HepG2 (cell line): ENCODE measurements around the gene SLC13A5. TPM values are rescaled to one million over a fixed set of nuclear protein-coding genes. Genes with fewer than 3 reads are reported as not detected.

Experiments used
- ATF7 ChIP-seq, 2 experiments: fragments of 450-650 bp in 1 of 2; sonication (generic) in 1 of 2; formaldehyde crosslinking in 1 of 2; IDR thresholded peaks; 2 replicates each; pipeline versions ENCODE4 v1.4.0 to v1.6.1; 2016 to 2020; ENCODE audit warnings: antibody characterized with exemption in 1 of 2, mild to moderate bottlenecking in 1 of 2, missing genetic modification reagents in 1 of 2
- GATAD1 ChIP-seq: IDR thresholded peaks from 2 replicates; pipeline ENCODE4 v1.6.1; 2016; ENCODE audit warnings: missing genetic modification reagents, missing compliant biosample characterization
- HCFC1 ChIP-seq: fragments of 150-350 bp; IDR thresholded peaks from 2 replicates; pipeline ENCODE4 v1.6.1; 2014; ENCODE audit warnings: low read depth, low read length
- HOXD1 ChIP-seq: sonication (generic); formaldehyde crosslinking; IDR thresholded peaks from 2 replicates; pipeline ENCODE4 v1.5.0; 2020; ENCODE audit warnings: missing genetic modification reagents
- JUND ChIP-seq: sonication (generic); formaldehyde crosslinking; IDR thresholded peaks from 2 replicates; pipeline ENCODE4 v1.8.0; 2022; ENCODE audit warnings: mild to moderate bottlenecking, missing genetic modification reagents
- MAZ ChIP-seq, 2 experiments: sonication (generic) in 1 of 2; formaldehyde crosslinking in 1 of 2; IDR thresholded peaks; 2 replicates each; pipeline versions ENCODE4 v1.5.0 to v1.6.1; 2012 to 2020; ENCODE audit warnings: low read depth in 2 of 2, mild to moderate bottlenecking in 2 of 2, borderline replicate concordance in 1 of 2, improper control_type of control experiment in 1 of 2, low read length in 1 of 2, missing genetic modification reagents in 1 of 2, moderate library complexity in 1 of 2
- NFE2L2 ChIP-seq: fragments of 150-350 bp; IDR thresholded peaks from 2 replicates; pipeline ENCODE4 v1.6.1; 2014; ENCODE audit warnings: low read length
- PHF21A ChIP-seq: sonication (generic); formaldehyde crosslinking; IDR thresholded peaks from 2 replicates; pipeline ENCODE4 v1.5.0; 2020; ENCODE audit warnings: mild to moderate bottlenecking, missing genetic modification reagents
- POLR2AphosphoS5 ChIP-seq: IDR thresholded peaks from 2 replicates; pipeline ENCODE4 v1.6.1; 2012; ENCODE audit warnings: low read depth, low read length
- ZNF138 ChIP-seq: sonication (generic); formaldehyde crosslinking; IDR thresholded peaks from 2 replicates; pipeline ENCODE4 v1.5.0; 2020; ENCODE audit warnings: mild to moderate bottlenecking, low read depth, missing genetic modification reagents
- ZNF143 ChIP-seq: sonication (generic); formaldehyde crosslinking; IDR thresholded peaks from 2 replicates; pipeline ENCODE4 v1.4.0; 2020; ENCODE audit warnings: missing genetic modification reagents
- ZNF263 ChIP-seq: sonication (generic); formaldehyde crosslinking; IDR thresholded peaks from 2 replicates; pipeline ENCODE4 v1.4.0; 2020; ENCODE audit warnings: missing genetic modification reagents
- ZNF441 ChIP-seq: sonication (generic); formaldehyde crosslinking; IDR thresholded peaks from 2 replicates; pipeline ENCODE4 v1.7.0; 2021; ENCODE audit warnings: missing genetic modification reagents, borderline replicate concordance
- ZNF660 ChIP-seq: sonication (generic); formaldehyde crosslinking; IDR thresholded peaks from 2 replicates; pipeline ENCODE4 v1.5.1; 2020; ENCODE audit warnings: mild to moderate bottlenecking, low read depth, missing genetic modification reagents, borderline replicate concordance
- ZNF678 ChIP-seq: sonication (generic); formaldehyde crosslinking; IDR thresholded peaks from 2 replicates; pipeline ENCODE4 v1.4.0; 2020; ENCODE audit warnings: mild to moderate bottlenecking, missing genetic modification reagents
- ZSCAN29 ChIP-seq: sonication (generic); formaldehyde crosslinking; conservative IDR thresholded peaks from 2 replicates; pipeline ENCODE4 v1.4.0; 2020; ENCODE audit warnings: mild to moderate bottlenecking, missing genetic modification reagents
- polyA plus RNA-seq, 8 experiments: library from polyadenylated mRNA; depleted of rRNA in 3 of 8; stranded (reverse) in 7 of 8; unstranded in 1 of 8; fragments of >200 nt; fragmentation: Illumina TruSeq in 4 of 8; extraction: Trizol in 4 of 8; gene quantifications; 2 replicates each; pipeline versions ENCODE4 v1.2.1 to v1.2.3, GENCODE V29; 2011 to 2016; ENCODE audit warnings: low read depth in 4 of 8, missing spikeins in 1 of 8, mixed read lengths in 1 of 8; ENCODE audit not compliant: insufficient read depth in 1 of 8
- total RNA-seq, 5 experiments: library from RNA; depleted of rRNA; stranded (reverse); fragments of >200 nt; fragmentation: Illumina TruSeq; extraction: Trizol; gene quantifications; 2 replicates each; pipeline ENCODE4 v1.2.3, GENCODE V29; 2016; ENCODE audit warnings: low read depth in 1 of 5
- TF ChIP-seq, protein P1 (sequence below): sonication (generic); formaldehyde crosslinking; IDR thresholded peaks from 2 replicates; pipeline ENCODE4 v1.5.1; 2020; ENCODE audit warnings: missing genetic modification reagents, mild to moderate bottlenecking, borderline replicate concordance
- TF ChIP-seq, protein P2 (sequence below): sonication (generic); formaldehyde crosslinking; IDR thresholded peaks from 2 replicates; pipeline ENCODE4 v1.4.0; 2020; ENCODE audit warnings: missing genetic modification reagents, borderline replicate concordance
- TF ChIP-seq, protein P3 (sequence below): sonication (generic); formaldehyde crosslinking; IDR thresholded peaks from 2 replicates; pipeline ENCODE4 v1.9.0; 2021; ENCODE audit warnings: missing genetic modification reagents, borderline replicate concordance
- TF ChIP-seq, protein P4 (sequence below): IDR thresholded peaks from 2 replicates; pipeline ENCODE4 v1.6.1; 2012; ENCODE audit warnings: inconsistent platforms

SLC13A5 gene
- total and polyA plus RNA-seq, 2 of the 13 experiments (the other 11 are each of a cell fraction or from before 2014, with no cell fraction given): 42.8 to 310 TPM

DNA sequence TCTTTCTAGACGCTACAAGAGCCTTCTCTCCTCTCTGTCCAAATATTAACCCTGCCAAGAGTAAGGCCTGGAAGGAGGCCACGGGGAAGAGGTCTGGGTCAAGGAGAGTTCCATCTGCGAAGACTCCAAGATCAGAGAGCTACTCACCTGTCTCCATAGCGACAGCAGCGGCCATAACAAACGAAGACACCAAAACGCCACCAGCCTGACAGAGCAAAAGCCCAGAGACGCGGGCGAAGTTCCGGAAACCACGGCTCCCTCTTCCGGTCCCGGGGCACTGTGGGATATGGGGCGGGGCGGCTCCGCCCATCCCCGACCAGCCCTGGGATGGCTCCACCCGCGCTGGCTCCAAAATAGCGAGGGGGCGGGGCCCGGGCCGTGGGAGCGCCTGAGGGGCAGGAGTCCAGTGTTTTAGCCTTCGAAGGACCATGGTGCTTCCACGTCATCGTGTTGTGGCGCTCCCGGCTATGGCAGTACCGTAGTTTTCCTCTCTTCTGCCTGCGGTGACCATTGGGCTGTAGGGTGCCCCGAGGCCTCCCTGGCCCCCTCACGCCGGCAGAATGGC, 61.7 kb downstream of the SLC13A5 start, which contains the start of the genes C17orf100 and MED31 (continued):
- TF ChIP-seq, protein P1, sequence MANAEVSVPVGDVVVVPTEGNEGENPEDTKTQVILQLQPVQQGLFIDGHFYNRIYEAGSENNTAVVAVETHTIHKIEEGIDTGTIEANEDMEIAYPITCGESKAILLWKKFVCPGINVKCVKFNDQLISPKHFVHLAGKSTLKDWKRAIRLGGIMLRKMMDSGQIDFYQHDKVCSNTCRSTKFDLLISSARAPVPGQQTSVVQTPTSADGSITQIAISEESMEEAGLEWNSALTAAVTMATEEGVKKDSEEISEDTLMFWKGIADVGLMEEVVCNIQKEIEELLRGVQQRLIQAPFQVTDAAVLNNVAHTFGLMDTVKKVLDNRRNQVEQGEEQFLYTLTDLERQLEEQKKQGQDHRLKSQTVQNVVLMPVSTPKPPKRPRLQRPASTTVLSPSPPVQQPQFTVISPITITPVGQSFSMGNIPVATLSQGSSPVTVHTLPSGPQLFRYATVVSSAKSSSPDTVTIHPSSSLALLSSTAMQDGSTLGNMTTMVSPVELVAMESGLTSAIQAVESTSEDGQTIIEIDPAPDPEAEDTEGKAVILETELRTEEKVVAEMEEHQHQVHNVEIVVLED (CRISPR knock-in tag): 0 out of 2 replicates have a peak, but pooled peaks have one; percentile 13
- TF ChIP-seq MAZ (IDR thresholded peaks at IDR 0.05; ENCODE audit: borderline replicate concordance, low read depth, low read length) (0 out of 2 replicates have a peak, but pooled peaks have one; percentile 57), MAZ (CRISPR knock-in tag; IDR thresholded peaks at IDR 0.05; ENCODE audit: low read depth) (no peak; the same call in 1 of the 2 replicates), ZSCAN29 (no peak), POLR2AphosphoS5 (peak; percentile 84), ZNF441 (peak; percentile 74; the same call in 1 of the 2 replicates), ZNF143 (peak; percentile 90), HCFC1 (peak; percentile 52; the same call in 1 of the 2 replicates), GATAD1 (peak; percentile 94), ZNF660 (no peak), ATF7 (IDR thresholded peaks at IDR 0.05) (no peak), ATF7 (CRISPR knock-in tag; IDR thresholded peaks at IDR 0.05) (no peak), NFE2L2 (no peak), ZNF138 (CRISPR knock-in tag) (no peak), ZNF263 (no peak), HOXD1 (CRISPR knock-in tag) (no peak), JUND (CRISPR knock-in tag) (no peak), PHF21A (CRISPR knock-in tag) (peak; percentile 48; the same call in 1 of the 2 replicates), ZNF678 (CRISPR knock-in tag) (no peak)
- TF ChIP-seq, protein P2, sequence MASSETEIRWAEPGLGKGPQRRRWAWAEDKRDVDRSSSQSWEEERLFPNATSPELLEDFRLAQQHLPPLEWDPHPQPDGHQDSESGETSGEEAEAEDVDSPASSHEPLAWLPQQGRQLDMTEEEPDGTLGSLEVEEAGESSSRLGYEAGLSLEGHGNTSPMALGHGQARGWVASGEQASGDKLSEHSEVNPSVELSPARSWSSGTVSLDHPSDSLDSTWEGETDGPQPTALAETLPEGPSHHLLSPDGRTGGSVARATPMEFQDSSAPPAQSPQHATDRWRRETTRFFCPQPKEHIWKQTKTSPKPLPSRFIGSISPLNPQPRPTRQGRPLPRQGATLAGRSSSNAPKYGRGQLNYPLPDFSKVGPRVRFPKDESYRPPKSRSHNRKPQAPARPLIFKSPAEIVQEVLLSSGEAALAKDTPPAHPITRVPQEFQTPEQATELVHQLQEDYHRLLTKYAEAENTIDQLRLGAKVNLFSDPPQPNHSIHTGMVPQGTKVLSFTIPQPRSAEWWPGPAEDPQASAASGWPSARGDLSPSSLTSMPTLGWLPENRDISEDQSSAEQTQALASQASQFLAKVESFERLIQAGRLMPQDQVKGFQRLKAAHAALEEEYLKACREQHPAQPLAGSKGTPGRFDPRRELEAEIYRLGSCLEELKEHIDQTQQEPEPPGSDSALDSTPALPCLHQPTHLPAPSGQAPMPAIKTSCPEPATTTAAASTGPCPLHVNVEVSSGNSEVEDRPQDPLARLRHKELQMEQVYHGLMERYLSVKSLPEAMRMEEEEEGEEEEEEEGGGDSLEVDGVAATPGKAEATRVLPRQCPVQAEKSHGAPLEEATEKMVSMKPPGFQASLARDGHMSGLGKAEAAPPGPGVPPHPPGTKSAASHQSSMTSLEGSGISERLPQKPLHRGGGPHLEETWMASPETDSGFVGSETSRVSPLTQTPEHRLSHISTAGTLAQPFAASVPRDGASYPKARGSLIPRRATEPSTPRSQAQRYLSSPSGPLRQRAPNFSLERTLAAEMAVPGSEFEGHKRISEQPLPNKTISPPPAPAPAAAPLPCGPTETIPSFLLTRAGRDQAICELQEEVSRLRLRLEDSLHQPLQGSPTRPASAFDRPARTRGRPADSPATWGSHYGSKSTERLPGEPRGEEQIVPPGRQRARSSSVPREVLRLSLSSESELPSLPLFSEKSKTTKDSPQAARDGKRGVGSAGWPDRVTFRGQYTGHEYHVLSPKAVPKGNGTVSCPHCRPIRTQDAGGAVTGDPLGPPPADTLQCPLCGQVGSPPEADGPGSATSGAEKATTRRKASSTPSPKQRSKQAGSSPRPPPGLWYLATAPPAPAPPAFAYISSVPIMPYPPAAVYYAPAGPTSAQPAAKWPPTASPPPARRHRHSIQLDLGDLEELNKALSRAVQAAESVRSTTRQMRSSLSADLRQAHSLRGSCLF (CRISPR knock-in tag): no peak
- TF ChIP-seq, protein P3, sequence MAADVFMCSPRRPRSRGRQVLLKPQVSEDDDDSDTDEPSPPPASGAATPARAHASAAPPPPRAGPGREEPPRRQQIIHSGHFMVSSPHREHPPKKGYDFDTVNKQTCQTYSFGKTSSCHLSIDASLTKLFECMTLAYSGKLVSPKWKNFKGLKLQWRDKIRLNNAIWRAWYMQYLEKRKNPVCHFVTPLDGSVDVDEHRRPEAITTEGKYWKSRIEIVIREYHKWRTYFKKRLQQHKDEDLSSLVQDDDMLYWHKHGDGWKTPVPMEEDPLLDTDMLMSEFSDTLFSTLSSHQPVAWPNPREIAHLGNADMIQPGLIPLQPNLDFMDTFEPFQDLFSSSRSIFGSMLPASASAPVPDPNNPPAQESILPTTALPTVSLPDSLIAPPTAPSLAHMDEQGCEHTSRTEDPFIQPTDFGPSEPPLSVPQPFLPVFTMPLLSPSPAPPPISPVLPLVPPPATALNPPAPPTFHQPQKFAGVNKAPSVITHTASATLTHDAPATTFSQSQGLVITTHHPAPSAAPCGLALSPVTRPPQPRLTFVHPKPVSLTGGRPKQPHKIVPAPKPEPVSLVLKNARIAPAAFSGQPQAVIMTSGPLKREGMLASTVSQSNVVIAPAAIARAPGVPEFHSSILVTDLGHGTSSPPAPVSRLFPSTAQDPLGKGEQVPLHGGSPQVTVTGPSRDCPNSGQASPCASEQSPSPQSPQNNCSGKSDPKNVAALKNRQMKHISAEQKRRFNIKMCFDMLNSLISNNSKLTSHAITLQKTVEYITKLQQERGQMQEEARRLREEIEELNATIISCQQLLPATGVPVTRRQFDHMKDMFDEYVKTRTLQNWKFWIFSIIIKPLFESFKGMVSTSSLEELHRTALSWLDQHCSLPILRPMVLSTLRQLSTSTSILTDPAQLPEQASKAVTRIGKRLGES: no peak
- TF ChIP-seq, protein P4, sequence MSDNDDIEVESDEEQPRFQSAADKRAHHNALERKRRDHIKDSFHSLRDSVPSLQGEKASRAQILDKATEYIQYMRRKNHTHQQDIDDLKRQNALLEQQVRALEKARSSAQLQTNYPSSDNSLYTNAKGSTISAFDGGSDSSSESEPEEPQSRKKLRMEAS: no peak
